ENCODE results near the gene COTL1. TPM values are rescaled to one million over a fixed set of nuclear protein-coding genes. Genes with fewer than 3 reads are reported as not detected.

COTL1 gene
- total RNA-seq, 4 donors from 2014 or later, result 34.5 to 42.9 (median 40.7) TPM

- Histone ChIP-seq H3K27ac (replicated peaks in 1 of 4) (peak overlapping the region in 1 of 4 donors; percentile 69), H3K27me3 (peaks cover 0 to 9% (median 0%) of the 10 kb centered on the region in 4 donors), H3K4me3 (peak overlapping the region; percentile 67 to 81 (median 74)), H3K4me1 (peaks cover 21 to 63% (median 58%) of the 10 kb centered on the region in 4 donors), H3K36me3 (no peaks in the 10 kb centered on the region), H3K9me3 (no peaks in the 10 kb centered on the region)
- 31% methylated on average over 13 of the region's 13 CpGs for WGBS
- no peak for TF ChIP-seq POLR2AphosphoS5 (IDR thresholded peaks at IDR 0.05)
- TF ChIP-seq CTCF (IDR thresholded peaks at IDR 0.05), result no peak
- TF ChIP-seq POLR2A (IDR thresholded peaks at IDR 0.05; ENCODE audit: low read depth), result no peak
- no peak for TF ChIP-seq EP300 (IDR thresholded peaks at IDR 0.05)
- DNase-seq (ENCODE audit: extremely low spot score), result no peak
- intact Hi-C loops (cut with DNase I), result loop anchor here (5.0 kb wide), 1 partner anchor 84 kb away; no protein-coding TSS in a partner anchor
These were observed 1.4 kb downstream of the COTL1 start for GRCh38 chr16:84616515-84616914.

GRCh38 chr16:84614968-84615813, 2.7 kb downstream of the COTL1 start:
- intact Hi-C loops (cut with DNase I), result loop anchor here (5.0 kb wide), 1 partner anchor 83 kb away; no protein-coding TSS in a partner anchor
- Histone ChIP-seq H3K9me3 (no peaks in the 10 kb centered on the region), H3K36me3 (no peaks in the 10 kb centered on the region), H3K27me3 (peaks cover 0 to 9% (median 0%) of the 10 kb centered on the region in 4 donors), H3K4me3 (peak overlapping the region in 1 of 4 donors; percentile 21), H3K27ac (replicated peaks in 1 of 4) (no peak overlapping the region), H3K4me1 (peaks cover 27 to 75% (median 69%) of the 10 kb centered on the region in 4 donors)
- 83% methylated on average over 20 of the region's 20 CpGs for WGBS
- TF ChIP-seq CTCF (IDR thresholded peaks at IDR 0.05) (no peak), POLR2A (IDR thresholded peaks at IDR 0.05; ENCODE audit: low read depth) (no peak), EP300 (IDR thresholded peaks at IDR 0.05) (no peak), POLR2AphosphoS5 (IDR thresholded peaks at IDR 0.05) (no peak)
- DNase-seq (ENCODE audit: extremely low spot score), result no peak

- peaks cover 0 to 9% (median 0%) of the 10 kb centered on the region in 4 donors for H3K27me3 ChIP-seq
- H3K4me3 ChIP-seq, result peak overlapping the region in 1 of 4 donors; percentile 21
- intact Hi-C loops (cut with DNase I), result no loop called here
- peak overlapping the region in 3 of 4 donors; percentile 31 to 61 (median 40) for H3K27ac ChIP-seq (replicated peaks in 1 of 4)
- H3K36me3 ChIP-seq, result no peaks in the 10 kb centered on the region
- H3K4me1 ChIP-seq, result peaks cover 27 to 75% (median 70%) of the 10 kb centered on the region in 4 donors
- no peak for TF ChIP-seq POLR2A (IDR thresholded peaks at IDR 0.05; ENCODE audit: low read depth)
- TF ChIP-seq CTCF (IDR thresholded peaks at IDR 0.05), result no peak
- no peak for TF ChIP-seq EP300 (IDR thresholded peaks at IDR 0.05)
- TF ChIP-seq POLR2AphosphoS5 (IDR thresholded peaks at IDR 0.05), result no peak
- WGBS, result 89% methylated on average over 3 of the region's 3 CpGs
- DNase-seq (ENCODE audit: extremely low spot score), result no peak
- H3K9me3 ChIP-seq, result no peaks in the 10 kb centered on the region
These were observed 3.3 kb downstream of the COTL1 start for GRCh38 chr16:84614623-84614967.

GRCh38 chr16:84614073-84614459, 3.8 kb downstream of the COTL1 start:
- WGBS, result 52% methylated on average over 12 of the region's 12 CpGs
- no peaks in the 10 kb centered on the region for H3K9me3 ChIP-seq
- H3K36me3 ChIP-seq, result no peaks in the 10 kb centered on the region
- no peak overlapping the region for H3K4me3 ChIP-seq
- TF ChIP-seq EP300 (IDR thresholded peaks at IDR 0.05) (no peak), POLR2AphosphoS5 (IDR thresholded peaks at IDR 0.05) (no peak), POLR2A (IDR thresholded peaks at IDR 0.05; ENCODE audit: low read depth) (no peak), CTCF (IDR thresholded peaks at IDR 0.05) (no peak)
- intact Hi-C loops (cut with DNase I), result no loop called here
- peaks cover 0 to 9% (median 0%) of the 10 kb centered on the region in 4 donors for H3K27me3 ChIP-seq
- peaks cover 27 to 73% (median 69%) of the 10 kb centered on the region in 4 donors for H3K4me1 ChIP-seq
- peak overlapping the region; percentile 28 to 61 (median 36) for H3K27ac ChIP-seq (replicated peaks in 1 of 4)
- no peak for DNase-seq (ENCODE audit: extremely low spot score)
